KBM-7 (cell line): ENCODE results near the gene KRT6A.

ENCODE experiments used
- DNase-seq: peaks from one replicate; pipeline ENCODE4 v3.0.0-alpha.2; 2015
- in situ Hi-C: fragments of 300-500 bp; cut with MboI; formaldehyde crosslinking; loops from 2 replicates; pipeline ENCODE4 v1.14.3; 2020; ENCODE audit warnings: low sequenced_read_pairs, low pct_unique_long_range_greater_than_20kb, mixed read lengths

Gene KRT6A

DNA sequence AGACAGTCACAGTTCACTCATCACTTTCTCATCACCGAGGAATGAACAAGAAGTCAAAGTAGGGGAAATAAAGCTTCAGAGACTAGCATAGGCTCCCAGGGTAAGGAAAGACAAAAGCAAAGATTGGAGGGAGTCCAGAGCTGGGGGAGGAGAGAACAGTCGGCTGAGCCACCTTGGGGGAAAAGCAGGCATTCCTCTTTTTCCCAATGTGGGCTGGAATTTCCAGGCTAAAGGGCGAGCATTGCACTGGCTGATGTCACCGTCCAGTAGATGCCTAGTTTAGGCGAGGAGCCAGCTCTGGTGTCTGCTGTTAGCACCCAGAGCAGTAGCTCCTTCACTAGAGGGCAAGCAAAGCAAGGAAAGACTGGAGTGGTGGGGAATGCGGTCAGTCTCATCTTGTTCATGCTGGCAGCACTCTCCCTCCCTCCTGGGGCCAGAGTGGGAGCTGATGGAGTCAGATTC is 50.4 kb downstream of the KRT6A start:
- in situ Hi-C loops = no loop called here
- no peak for DNase-seq

DNA sequence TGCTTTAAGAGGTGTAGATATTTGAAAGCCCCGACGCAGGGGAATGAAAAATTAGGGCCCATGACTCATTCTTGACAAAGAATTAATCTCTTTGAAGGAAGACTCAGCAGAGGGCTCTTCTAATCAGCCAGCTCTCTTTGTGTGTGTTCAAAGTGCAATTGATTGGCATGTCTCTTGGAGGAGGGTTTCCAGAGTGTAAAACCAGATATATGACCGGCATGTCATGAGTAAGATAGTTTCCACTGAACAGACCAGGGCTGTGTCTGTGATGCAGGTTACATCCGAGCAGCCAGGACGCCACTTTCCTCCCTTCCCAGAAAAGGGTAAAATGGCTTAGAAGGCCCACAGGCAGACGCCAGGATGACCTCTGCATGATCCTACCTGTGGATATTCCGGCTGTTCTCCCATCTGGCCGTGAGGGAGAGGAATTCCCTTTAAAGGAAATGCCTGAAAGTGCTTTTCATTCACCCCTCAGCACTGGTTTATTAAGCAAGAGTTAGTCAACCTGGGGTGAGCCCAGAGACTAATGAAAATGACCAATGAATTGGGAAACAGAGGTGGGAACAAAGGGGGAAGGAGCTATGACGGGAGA is 51.6 kb downstream of the KRT6A start:
- in situ Hi-C loops = no loop called here
- DNase-seq = no peak

DNA sequence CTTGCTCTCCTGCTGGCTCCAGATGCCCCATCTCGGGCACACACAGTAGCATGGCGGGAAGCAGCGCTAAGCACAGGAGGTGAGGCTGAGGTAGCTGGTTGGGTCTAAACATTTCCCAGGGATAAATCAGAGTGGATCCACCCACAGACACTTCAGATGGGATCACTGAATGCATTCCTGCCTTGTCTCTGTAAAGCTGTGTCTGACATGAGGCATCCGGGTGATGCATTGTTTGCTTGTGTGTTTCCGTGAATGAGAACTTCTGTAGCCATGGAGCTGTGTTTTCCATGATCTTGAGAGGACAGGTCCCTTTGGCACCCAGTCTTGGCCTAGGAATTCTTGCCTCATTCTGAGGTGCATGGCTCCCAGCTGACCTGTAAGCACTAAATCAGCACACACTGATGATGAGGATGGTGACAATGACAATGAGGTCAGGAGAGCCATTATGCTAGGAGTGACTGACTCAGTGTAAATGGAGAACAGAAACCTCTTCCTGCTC is 52.2 kb downstream of the KRT6A start:
- no peak for DNase-seq
- in situ Hi-C loops = no loop called here

DNA sequence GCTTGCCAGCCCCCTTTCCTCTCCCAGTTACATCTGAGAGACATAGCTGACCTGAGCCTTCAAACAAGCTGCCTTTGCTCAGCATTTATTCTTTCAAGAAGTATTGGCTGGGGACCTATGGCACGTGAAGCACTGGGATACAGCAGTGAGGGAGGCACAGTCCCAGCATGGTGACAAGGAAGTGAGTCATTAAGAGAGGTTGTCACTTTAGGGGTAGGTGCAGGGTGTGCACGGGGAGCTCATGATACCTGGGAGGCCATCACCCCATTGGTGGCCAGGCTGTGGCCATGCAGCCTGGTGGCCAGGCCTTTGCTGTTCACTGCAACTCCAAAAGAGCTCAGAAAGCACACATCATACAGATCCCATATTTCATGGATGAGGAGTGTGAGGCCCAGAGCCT is 53.2 kb downstream of the KRT6A start:
- DNase-seq = no peak
- in situ Hi-C loops = no loop called here

DNA sequence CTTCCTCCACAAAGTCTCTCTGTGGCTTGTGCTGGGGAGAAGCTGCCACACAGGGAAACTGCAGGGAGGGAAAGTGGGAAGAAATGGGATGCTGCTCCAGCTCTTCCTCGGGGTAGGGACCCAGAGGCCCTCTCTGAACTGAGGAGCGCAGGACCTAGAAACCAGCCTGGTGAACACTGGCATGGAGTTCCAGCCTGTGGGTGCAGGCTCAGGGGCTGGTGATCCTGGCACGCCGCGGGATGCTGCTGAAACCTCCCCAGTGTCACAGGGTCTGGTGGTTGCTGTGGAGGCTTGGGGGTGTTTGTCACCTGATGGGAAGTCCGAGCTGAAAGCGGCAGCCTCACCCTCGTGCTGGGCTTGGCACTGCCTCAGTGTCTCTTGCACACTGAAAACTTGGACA is 53.6 kb downstream of the KRT6A start:
- in situ Hi-C loops = no loop called here
- no peak for DNase-seq

DNA sequence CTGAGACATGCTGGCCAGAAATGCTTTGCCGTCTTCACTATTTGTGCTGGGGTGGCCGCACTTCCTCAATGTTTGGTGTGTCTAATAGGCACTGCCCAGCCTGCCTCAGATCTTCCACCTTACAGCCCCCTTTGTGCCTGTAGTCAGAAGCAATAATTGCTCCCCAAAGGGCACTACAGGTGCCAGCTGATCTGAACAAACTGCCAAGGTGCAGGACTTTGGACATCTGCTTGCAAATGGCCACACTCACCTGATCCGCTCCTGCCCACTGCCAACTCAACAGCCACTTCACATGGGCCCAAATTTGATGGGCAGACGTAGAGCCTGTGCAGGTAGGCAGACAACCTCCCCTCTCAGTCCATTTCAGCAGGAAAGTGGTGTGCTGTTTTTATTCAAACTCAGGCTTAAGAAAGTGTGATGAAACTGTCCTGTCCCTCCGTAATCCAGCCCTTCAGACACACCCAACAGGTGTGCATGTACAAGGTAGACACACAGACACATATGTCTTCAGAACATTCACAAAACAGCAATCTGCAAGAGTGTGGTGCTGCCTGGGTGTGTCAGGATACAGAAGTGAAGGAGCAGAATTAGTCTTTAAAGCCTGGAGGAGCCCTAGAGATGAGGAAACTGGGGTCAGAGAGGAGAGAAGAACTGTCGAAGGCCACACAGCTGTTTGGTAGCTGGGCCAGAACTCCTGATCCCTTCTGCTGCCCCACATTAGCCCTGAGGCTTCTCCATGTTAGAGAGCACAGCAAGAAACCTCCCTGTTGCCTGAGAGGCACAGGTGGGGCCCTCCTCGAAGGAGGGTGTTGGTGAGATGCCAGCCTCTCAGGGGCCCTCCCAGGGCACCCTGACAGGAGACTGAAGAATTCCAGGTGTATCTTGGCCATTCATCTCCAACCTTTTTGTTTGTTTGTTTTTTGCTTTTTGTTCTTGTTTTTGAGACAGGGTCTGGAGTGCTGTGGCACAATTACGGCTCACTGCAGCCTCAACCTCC is 54.5 kb downstream of the KRT6A start:
- no peak for DNase-seq
- in situ Hi-C loops = no loop called here

GRCh38 chr12:52437508-52437907 is 55.5 kb downstream of the KRT6A start:
- in situ Hi-C loops = no loop called here
- DNase-seq = no peak
